GM21515 (cell line): ENCODE results near the gene ZBTB1.
"Not testable (repeated sequence)": the region's sequence is repeated elsewhere in the genome, so short reads cannot be mapped to it uniquely, and the experiment has no call there.

ENCODE experiments used
- ATAC-seq: cut with Tn5 transposase; IDR thresholded peaks from one replicate; pipeline ENCODE4 v1.9.1; 2021; ENCODE audit not compliant: unreplicated experiment

The ZBTB1 gene

DNA sequence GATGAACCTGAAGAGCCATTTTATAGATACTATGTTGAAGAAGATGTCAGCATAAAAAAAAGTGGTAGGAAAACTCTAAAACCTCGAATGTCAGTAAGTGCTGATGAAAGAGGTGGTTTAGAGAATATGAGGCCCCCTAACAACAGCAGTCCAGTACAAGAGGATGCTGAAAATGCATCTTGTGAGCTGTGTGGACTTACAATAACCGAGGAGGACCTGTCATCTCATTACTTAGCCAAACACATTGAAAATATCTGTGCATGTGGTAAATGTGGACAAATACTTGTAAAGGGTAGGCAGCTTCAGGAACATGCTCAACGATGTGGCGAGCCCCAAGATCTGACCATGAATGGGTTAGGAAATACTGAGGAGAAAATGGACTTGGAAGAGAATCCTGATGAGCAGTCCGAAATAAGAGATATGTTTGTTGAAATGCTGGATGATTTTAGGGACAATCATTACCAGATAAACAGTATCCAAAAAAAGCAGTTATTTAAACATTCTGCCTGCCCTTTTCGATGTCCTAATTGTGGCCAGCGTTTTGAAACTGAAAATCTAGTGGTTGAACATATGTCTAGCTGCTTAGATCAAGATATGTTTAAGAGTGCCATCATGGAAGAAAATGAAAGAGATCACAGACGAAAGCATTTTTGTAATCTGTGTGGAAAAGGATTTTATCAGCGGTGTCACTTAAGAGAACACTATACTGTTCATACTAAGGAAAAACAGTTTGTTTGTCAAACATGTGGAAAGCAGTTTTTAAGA, 18.2 kb downstream of the ZBTB1 start:
- ATAC-seq: no peak

DNA sequence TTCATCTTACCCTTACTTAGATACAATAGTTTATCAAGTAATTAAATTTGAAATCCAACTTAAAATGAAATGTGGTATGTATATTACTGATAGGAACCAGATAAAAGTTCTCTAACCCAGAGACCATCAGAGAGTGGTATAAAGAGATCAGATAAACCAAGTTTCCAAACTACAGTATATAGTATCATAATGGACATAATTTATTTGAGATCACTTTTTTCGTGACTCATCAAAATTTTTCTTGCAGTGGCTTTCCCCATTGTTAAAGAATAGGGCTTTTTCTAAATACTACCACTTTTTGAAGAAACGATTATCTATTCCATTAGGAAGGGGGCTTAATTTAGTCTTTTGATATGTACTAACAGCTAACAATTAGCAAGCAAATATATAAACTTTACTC, 20.8 kb downstream of the ZBTB1 start:
- ATAC-seq: no peak

DNA sequence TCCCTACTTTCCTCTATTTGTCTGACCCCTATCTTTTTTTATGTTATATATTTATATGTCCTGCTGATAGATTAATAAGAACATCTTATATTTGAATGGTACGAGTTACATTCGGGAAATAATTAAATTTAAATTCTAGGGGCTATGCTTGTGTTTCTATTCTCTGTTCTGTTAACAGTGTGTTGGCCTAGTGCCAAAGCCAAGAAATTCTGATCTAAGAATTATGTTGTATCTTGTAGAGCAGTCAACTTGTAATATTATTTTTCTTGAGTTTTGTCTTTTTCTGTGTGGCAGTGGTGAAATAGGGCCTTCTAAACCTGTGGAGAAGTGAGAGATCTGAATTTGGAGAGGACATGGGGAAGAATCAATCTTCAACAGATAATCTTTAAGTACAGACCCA, 27.0 kb downstream of the ZBTB1 start:
- ATAC-seq: no peak

DNA sequence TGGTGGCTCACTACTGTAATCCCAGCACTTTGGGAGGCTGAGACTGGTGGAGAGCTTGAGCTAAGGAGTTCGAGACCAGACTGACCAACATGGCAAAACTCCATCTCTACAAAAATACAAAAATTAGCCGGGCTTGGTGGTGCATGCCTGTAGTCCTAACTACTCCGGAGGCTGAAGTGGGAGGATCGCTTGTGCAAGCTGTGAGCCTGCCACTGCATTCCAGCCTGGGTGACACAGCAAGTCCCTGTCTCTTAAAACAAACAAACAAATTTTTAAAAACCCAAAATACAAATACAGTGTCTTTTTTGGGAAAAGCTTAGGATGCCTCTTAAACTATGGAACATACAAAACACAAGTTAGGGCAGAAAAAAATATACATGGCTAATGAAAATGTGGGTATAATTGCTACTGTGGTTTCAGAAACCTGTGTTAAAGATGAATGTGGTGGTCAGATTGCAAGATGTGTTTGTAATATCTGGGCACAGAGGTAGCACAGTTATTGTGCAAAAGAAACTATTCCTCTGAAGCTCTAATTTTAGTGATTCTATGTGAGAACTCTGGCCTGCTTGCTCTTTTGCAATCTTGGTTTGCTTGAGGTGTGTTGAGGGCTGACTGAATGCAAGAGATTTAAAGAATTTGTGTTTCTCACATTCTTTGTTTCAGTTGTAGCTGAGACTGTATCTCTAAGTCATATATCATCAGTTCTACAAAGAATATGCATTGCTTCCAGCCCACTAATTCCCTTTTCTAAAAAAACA, 32.1 kb downstream of the ZBTB1 start:
- no peak for ATAC-seq

DNA sequence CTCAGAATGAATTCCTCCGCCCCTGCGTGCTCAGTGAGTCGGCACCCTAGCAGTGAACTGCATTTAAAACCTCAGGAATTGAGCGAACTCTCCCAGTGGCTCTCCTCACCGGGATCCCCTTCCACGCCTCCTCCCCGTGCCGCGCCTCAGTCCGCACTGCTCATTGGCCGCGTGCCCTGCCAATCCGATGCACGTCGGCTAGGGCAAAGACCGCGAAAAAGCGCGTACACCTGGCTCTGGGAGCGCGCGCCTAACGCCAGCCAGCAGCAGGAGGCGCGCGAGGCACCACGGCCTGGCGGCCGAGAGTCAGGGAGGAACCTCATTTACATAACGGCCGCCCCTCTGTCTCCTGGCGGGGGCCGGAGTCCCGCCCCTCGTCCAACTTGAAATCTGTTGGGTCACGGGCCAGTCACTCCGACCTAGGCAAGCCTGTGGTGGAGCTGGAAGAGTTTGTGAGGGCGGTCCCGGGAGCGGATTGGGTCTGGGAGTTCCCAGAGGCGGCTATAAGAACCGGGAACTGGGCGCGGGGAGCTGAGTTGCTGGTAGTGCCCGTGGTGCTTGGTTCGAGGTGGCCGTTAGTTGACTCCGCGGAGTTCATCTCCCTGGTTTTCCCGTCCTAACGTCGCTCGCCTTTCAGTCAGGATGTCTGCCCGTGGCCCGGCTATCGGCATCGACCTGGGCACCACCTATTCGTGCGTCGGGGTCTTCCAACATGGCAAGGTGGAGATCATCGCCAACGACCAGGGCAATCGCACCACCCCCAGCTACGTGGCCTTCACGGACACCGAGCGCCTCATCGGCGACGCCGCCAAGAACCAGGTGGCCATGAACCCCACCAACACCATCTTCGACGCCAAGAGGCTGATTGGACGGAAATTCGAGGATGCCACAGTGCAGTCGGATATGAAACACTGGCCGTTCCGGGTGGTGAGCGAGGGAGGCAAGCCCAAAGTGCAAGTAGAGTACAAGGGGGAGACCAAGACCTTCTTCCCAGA, 35.9 kb downstream of the ZBTB1 start, which contains the start of gene HSPA2:
Gene HSPA2 (plus strand): TSS at position 534 of the 995 bp plus-strand sequence. CDS start 109 bp downstream, at position 643.
- ATAC-seq: peak; percentile 93

DNA sequence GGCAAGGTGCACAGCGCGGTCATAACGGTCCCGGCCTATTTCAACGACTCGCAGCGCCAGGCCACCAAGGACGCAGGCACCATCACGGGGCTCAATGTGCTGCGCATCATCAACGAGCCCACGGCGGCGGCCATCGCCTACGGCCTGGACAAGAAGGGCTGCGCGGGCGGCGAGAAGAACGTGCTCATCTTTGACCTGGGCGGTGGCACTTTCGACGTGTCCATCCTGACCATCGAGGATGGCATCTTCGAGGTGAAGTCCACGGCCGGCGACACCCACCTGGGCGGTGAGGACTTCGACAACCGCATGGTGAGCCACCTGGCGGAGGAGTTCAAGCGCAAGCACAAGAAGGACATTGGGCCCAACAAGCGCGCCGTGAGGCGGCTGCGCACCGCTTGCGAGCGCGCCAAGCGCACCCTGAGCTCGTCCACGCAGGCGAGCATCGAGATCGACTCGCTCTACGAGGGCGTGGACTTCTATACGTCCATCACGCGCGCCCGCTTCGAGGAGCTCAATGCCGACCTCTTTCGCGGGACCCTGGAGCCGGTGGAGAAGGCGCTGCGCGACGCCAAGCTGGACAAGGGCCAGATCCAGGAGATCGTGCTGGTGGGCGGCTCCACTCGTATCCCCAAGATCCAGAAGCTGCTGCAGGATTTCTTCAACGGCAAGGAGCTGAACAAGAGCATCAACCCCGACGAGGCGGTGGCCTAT, 36.8 kb downstream of the ZBTB1 start:
- ATAC-seq: no peak

DNA sequence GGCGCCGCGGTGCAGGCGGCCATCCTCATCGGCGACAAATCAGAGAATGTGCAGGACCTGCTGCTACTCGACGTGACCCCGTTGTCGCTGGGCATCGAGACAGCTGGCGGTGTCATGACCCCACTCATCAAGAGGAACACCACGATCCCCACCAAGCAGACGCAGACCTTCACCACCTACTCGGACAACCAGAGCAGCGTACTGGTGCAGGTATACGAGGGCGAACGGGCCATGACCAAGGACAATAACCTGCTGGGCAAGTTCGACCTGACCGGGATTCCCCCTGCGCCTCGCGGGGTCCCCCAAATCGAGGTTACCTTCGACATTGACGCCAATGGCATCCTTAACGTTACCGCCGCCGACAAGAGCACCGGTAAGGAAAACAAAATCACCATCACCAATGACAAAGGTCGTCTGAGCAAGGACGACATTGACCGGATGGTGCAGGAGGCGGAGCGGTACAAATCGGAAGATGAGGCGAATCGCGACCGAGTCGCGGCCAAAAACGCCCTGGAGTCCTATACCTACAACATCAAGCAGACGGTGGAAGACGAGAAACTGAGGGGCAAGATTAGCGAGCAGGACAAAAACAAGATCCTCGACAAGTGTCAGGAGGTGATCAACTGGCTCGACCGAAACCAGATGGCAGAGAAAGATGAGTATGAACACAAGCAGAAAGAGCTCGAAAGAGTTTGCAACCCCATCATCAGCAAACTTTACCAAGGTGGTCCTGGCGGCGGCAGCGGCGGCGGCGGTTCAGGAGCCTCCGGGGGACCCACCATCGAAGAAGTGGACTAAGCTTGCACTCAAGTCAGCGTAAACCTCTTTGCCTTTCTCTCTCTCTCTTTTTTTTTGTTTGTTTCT, 37.6 kb downstream of the ZBTB1 start:
- ATAC-seq: no peak

DNA sequence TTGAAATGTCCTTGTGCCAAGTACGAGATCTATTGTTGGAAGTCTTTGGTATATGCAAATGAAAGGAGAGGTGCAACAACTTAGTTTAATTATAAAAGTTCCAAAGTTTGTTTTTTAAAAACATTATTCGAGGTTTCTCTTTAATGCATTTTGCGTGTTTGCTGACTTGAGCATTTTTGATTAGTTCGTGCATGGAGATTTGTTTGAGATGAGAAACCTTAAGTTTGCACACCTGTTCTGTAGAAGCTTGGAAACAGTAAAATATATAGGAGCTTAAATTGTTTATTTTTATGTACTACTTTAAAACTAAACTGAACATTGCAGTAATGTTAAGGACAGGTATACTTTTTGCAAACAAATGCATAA, 38.2 kb downstream of the ZBTB1 start:
- no peak for ATAC-seq

DNA sequence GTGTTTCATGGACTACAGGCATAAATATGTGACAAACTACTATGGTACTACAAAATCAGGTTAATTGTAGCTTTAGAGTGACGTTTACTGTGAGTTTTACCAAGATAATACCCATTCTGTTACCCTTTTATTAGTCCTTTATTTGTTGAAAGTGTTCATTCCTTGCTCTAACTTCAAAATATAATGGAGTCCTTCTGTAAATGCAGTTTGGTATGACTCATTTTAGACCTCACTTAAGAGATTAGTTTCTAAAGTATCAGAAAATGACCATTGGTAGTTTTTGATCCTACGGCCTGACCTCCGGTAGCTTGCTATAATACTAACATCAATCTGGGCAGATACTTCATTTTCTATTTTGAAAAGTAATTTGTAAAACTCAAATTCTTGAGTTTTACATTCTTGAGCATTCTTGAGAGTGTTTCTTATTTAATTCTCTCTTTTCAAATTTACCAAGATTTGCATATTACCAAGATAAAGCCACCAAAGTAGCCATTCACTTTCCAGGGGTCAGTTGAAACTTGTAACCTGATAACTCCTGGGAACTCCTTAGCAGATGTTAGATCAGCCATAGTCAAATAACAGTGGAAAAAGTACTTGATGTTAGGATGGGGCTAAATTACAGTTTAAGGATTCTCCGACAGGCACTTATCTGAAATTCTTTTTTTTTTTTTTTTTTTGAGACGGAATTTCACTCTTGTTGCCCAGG, 40.2 kb downstream of the ZBTB1 start:
- ATAC-seq: no peak

DNA sequence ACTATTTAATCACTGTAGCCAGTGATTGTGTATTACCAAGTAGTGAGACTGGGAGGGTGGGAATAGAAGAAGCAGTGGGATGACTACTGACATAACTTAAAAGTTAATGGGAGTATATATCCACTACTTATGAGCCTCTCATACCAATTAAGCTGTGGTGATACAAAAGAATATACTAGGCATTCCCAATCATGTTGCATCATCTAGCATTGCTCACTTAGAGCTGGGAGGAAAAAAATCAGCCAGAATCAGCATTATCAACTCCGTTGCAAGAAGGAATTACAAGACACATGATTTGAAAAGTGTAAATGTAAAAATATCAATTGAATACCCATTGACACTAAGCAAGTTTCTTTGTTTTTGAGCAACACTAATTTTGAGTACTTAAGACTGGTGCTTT, 44.4 kb downstream of the ZBTB1 start:
- ATAC-seq: no peak

DNA sequence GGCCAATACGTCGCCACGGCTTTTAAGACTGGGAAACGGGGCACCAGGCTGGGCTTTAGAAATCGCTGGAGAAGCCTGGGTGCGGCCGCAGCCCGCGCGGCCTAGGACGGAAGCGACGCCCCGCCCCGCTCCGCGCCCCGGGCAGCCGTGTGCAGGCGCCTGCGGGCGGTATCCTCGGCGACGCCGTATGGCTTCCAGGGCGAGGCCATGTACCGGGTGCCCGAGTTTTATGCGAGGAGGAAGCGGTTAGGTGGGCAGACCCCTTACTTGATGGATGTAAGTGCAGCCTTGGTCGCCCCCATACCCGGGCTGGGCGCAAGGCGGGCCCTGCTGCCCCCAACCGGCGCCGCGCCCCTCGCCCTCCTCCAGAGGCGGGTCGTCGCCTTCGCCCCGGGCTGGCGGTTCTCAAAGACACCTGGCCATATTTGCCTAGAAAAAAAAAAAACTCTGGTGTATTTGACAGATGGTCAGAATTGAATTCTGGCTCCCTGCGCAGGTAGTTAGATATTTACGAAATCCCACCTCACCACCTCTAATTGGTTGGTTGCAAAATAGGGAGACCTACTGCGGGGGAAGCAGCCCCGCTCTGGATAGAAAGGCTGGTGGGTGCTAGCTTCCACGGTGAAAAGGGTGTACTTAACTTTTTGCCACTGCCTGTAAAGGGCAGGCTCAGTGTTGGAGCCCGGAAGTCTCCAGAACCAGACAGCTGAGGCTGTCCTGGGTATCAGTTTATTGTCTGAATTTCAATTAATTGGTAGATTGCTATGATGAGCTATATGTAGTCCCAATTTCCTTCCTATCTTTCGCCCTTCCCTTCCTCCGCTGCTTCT, 45.4 kb downstream of the ZBTB1 start, which contains the start of gene PPP1R36:
Gene PPP1R36 (plus strand): TSS at position 171 of the 830 bp plus-strand sequence. CDS start 37 bp downstream, at position 208.
- ATAC-seq: no peak

DNA sequence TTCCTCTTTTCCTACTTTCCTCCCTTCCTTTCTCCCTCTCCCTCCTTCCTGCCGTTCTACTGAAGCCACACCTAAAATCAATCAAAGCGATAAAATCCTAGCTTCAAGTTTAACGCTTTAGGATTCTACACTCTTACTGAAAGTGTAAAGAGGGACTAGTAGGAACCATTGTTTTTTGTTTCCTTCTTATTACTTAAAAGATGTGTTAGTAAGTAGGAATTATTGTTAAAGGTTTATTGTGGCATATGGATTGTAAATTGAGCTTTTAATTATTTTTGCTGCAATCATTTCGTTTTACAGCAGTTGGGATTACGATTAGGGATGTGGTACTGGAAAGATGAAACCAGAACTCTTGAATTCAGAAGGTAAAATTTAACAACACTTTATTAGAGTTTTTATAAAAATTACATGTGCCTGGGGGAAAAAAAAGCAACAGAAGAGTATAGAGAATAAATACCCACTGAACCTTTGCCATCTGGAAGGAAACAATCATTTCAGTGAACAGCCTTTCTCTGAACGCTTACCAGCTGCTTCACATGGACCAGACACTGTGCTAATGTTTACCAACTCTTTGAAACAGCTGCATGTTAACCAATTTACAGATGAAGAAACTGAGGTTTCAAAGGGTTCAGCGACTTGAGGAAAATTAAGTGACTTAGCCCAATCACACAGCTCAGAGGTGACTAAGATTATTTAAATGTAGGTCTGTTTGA, 46.2 kb downstream of the ZBTB1 start:
- ATAC-seq: no peak

DNA sequence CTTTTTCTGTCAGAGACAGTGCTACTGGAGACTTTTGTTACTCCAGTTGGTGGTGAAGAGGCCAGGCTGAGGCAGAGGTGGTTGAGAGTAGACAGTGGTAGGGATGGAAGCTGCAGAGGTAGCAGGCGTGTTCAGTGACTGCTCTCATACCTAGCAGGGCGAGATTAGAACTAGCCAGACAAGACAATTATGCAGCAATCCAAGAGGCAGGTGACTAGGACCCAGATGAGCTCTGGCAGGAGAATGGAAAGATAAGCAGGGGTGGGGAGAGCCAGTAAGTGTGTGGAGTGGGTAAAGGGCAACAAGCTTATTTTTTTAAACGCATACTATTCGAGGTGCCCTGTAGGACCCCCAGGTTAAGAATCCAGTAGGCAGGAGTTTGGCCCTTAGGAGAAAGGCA, 50.0 kb downstream of the ZBTB1 start:
- ATAC-seq: no peak

DNA sequence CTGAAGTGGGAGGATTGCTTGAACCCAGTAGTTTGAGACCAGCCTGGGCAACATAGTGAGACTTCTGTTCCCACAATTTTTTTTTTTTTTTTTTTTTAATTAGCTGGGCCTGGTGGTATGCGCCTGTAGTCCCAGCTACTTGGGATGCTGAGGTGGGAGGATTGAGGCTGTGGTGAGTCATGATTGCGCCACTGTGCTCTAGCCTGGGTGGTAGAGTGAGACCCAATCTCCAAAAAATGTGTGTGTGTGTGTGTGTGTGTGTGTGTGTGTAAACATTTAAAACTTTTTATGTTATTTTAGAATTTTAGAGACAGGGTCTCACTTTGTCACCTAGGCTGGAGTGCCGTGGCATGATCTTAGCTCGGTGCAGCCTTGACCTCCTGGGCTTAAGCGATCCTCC, 52.0 kb downstream of the ZBTB1 start:
- ATAC-seq: no peak

DNA sequence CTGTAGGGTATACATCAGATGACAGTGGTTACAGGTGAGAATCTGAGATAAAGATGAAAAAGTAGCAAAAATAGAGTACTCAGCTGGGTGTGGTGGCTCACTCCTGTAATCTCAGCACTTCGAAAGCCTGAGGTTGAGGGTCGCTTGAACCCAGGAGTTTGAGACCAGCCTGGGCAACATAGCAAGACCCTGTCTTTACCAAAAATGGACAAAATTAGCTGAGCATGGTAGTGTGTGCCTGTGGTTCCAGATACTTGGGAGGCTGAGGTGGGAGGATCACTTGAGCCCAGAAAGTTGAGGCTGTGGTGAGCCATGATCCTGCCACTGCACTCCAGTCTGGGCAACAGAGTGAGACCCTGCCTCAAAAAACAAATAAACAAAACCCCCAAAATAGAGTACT, 53.6 kb downstream of the ZBTB1 start:
- ATAC-seq: not testable (repeated sequence)

DNA sequence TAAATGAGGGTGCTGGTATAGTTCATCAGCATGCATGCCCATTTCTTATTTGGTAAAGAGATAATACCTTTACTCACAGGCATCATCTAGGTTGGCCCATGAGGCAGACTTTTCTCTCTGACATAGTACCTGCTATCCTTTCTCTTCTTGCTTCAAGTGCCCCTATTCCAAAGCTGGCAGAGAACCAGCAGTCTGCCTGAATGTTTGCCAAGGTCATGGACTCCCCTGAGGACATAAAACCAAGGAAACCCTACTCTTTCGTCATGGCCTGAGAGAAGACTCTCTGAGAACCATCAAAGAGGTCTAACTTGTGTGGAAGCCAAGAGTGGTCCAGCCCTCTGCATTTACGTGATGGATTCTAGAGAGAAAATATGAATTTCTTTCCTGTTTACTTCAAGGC, 57.1 kb downstream of the ZBTB1 start:
- no peak for ATAC-seq

DNA sequence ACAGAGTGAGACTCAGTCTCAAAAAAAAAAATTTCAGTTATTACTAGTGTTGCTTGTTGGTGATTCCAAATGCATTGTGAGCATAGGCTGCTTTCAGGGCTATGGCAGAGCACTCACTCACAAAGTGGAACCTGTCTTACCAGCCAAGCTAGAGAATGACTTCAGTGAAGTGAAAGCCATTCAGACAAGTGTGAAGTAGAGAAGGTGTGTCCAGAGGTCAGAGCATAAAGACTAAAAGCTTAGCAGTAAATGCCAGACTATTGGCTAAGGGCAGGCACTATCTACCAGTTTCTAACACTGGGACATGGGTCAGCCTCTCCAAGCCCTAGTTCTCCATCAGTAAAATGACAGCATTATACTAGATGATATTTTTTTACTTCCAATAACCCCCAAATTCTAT, 57.9 kb downstream of the ZBTB1 start:
- ATAC-seq: no peak
